Natural killer cell (primary cell): Measurements from ENCODE around the gene BCAS3. TPM values are rescaled to one million over a fixed set of nuclear protein-coding genes. Genes with fewer than 3 reads are reported as not detected.
"Not testable (repeated sequence)": the region's sequence is repeated elsewhere in the genome, so short reads cannot be mapped to it uniquely, and the experiment has no call there.

ENCODE experiments used
- ATAC-seq, 3 donors: fragments of 150-1000 bp in 2 of 3; fragments of 200-7000 bp in 1 of 3; cut with Tn5 transposase; 1 replicate in 1 of 3; 2 replicates in 2 of 3; pipeline ENCODE4 v1.10.0; 2021; ENCODE audit warnings: mild to moderate bottlenecking in 2 of 3, moderate library complexity in 2 of 3
- DNase-seq, 2 donors: peaks; one replicate each; pipeline versions ENCODE4 v3.0.0 to v3.0.0-alpha.2; 2013 to 2021; ENCODE audit warnings: mixed read lengths in 1 of 2
- H3K27ac ChIP-seq: one replicate; pipeline ENCODE4 v1.5.1; 2013; ENCODE audit warnings: mild to moderate bottlenecking, low read length
- H3K27me3 ChIP-seq: one replicate; pipeline ENCODE4 v1.6.1; 2013; ENCODE audit warnings: low read length; ENCODE audit not compliant: control insufficient read depth, insufficient read depth
- H3K36me3 ChIP-seq: one replicate; pipeline ENCODE4 v1.6.1; 2013; ENCODE audit warnings: low read length; ENCODE audit not compliant: control insufficient read depth, insufficient read depth
- H3K4me1 ChIP-seq: one replicate; pipeline ENCODE4 v1.6.1; 2013; ENCODE audit warnings: low read length; ENCODE audit not compliant: control insufficient read depth, insufficient read depth
- H3K4me3 ChIP-seq: one replicate; pipeline ENCODE4 v1.5.1; 2013; ENCODE audit warnings: low read length
- H3K9me3 ChIP-seq: one replicate; pipeline ENCODE4 v1.6.1; 2013; ENCODE audit warnings: low read length; ENCODE audit not compliant: control insufficient read depth, insufficient read depth
- H3K27ac Mint-ChIP-seq, 2 donors: one replicate each; pipeline ENCODE4 v1.8.0; 2022; ENCODE audit warnings: mild to moderate bottlenecking in 2 of 2, mixed read lengths in 2 of 2, moderate library complexity in 1 of 2
- H3K27me3 Mint-ChIP-seq, 2 donors: one replicate each; pipeline ENCODE4 v1.8.0; 2022; ENCODE audit warnings: low read depth in 2 of 2, mixed read lengths in 2 of 2
- H3K36me3 Mint-ChIP-seq: one replicate; pipeline ENCODE4 v1.8.0; 2022; ENCODE audit warnings: mixed read lengths
- H3K4me1 Mint-ChIP-seq, 2 donors: one replicate each; pipeline ENCODE4 v1.8.0; 2022; ENCODE audit warnings: mixed read lengths in 2 of 2
- H3K4me3 Mint-ChIP-seq: one replicate; pipeline ENCODE4 v1.8.0; 2022; ENCODE audit warnings: mild to moderate bottlenecking, moderate library complexity, mixed read lengths
- H3K9me3 Mint-ChIP-seq, 2 donors: one replicate each; pipeline ENCODE4 v1.8.0; 2022; ENCODE audit warnings: mixed read lengths in 2 of 2
- CTCF ChIP-seq: fragments of 200-600 bp; IDR thresholded peaks from one replicate; pipeline ENCODE4 v1.8.0; 2022; ENCODE audit warnings: antibody characterized with exemption
- WGBS: methylation state at CpG from one replicate; pipeline ENCODE4 v1.1.7; 2013; ENCODE audit warnings: missing lambda C conversion rate; ENCODE audit not compliant: insufficient coverage; 5-methylcytosine and 5-hydroxymethylcytosine counted together
- intact Hi-C: fragments of 100-400 bp; cut with micrococcal nuclease; formaldehyde crosslinking; loops from one replicate; pipeline ENCODE4 v1.14.2; 2022
- total RNA-seq, 4 donors: library from RNA; stranded (reverse); fragments of 120-200 nt in 1 of 4; gene quantifications; one replicate each; pipeline versions ENCODE4 v1.2.3 to v1.2.4, GENCODE V29; 2013 to 2022

BCAS3 gene
- total RNA-seq, 3 donors from 2014 or later (not counting 1 experiment from before 2014, with no cell fraction given) = 60.5 to 87.8 (median 72.0) TPM

- no peak overlapping the region for H3K27ac Mint-ChIP-seq
Observed at GRCh38 chr17:61240851-61241468, 563.3 kb downstream of the BCAS3 start.

GRCh38 chr17:61244988-61245387 is 567.3 kb downstream of the BCAS3 start:
- H3K4me3 Mint-ChIP-seq, H3K36me3 Mint-ChIP-seq, H3K9me3 Mint-ChIP-seq, H3K36me3 ChIP-seq, H3K27me3 ChIP-seq, intact Hi-C loops, H3K27ac ChIP-seq, H3K9me3 ChIP-seq, ATAC-seq, H3K27me3 Mint-ChIP-seq, H3K27ac Mint-ChIP-seq, DNase-seq, H3K4me3 ChIP-seq, H3K4me1 ChIP-seq: not testable (repeated sequence)
- H3K4me1 Mint-ChIP-seq = peaks cover 8 to 10% of the 10 kb centered on the region in 2 donors
- 62% methylated on average over 7 of the region's 8 CpGs for WGBS

More at GRCh38 chr17:61240851-61241468, 563.3 kb downstream of the BCAS3 start:
- ATAC-seq (no peak), DNase-seq (no peak)
- Histone ChIP-seq H3K27ac (no peak overlapping the region), H3K4me3 (no peak overlapping the region), H3K36me3 (no peaks in the 10 kb centered on the region), H3K27me3 (no peaks in the 10 kb centered on the region), H3K4me1 (no peaks in the 10 kb centered on the region), H3K9me3 (peaks cover 4% of the 10 kb centered on the region)
- 88% methylated on average over 3 of the region's 5 CpGs for WGBS
- Mint-ChIP-seq H3K4me3 (no peak overlapping the region), H3K27me3 (no peaks in the 10 kb centered on the region), H3K36me3 (no peaks in the 10 kb centered on the region), H3K4me1 (peaks cover 4 to 5% of the 10 kb centered on the region in 2 donors), H3K9me3 (no peaks in the 10 kb centered on the region)
- TF ChIP-seq CTCF = no peak
- intact Hi-C loops = no loop called here

GRCh38 chr17:61245706-61246135 is 568.1 kb downstream of the BCAS3 start:
- no peak for ATAC-seq
- no peak overlapping the region for H3K4me3 ChIP-seq
- H3K27ac Mint-ChIP-seq = no peak overlapping the region
- H3K9me3 ChIP-seq = no peaks in the 10 kb centered on the region
- no peak for TF ChIP-seq CTCF
- H3K9me3 Mint-ChIP-seq = no peaks in the 10 kb centered on the region
- no peak for DNase-seq
- no peaks in the 10 kb centered on the region for H3K27me3 ChIP-seq
- peaks cover 15 to 18% of the 10 kb centered on the region in 2 donors for H3K4me1 Mint-ChIP-seq
- H3K4me3 Mint-ChIP-seq = no peak overlapping the region
- H3K36me3 Mint-ChIP-seq = no peaks in the 10 kb centered on the region
- intact Hi-C loops = no loop called here
- peaks cover 3% of the 10 kb centered on the region for H3K4me1 ChIP-seq
- no peaks in the 10 kb centered on the region for H3K36me3 ChIP-seq
- no peaks in the 10 kb centered on the region for H3K27me3 Mint-ChIP-seq
- H3K27ac ChIP-seq = no peak overlapping the region
- WGBS = 90% methylated on average over 3 of the region's 3 CpGs

GRCh38 chr17:61247439-61247838 is 569.8 kb downstream of the BCAS3 start:
- Mint-ChIP-seq H3K4me3 (peak overlapping the region; percentile 25), H3K9me3 (no peaks in the 10 kb centered on the region), H3K27ac (peak overlapping the region in 1 of 2 donors; percentile 94), H3K27me3 (no peaks in the 10 kb centered on the region), H3K4me1 (peaks cover 32 to 35% of the 10 kb centered on the region in 2 donors), H3K36me3 (no peaks in the 10 kb centered on the region)
- Histone ChIP-seq H3K4me1 (peaks cover 16% of the 10 kb centered on the region), H3K4me3 (no peak overlapping the region), H3K9me3 (no peaks in the 10 kb centered on the region), H3K36me3 (no peaks in the 10 kb centered on the region), H3K27ac (no peak overlapping the region), H3K27me3 (no peaks in the 10 kb centered on the region)
- no peak for TF ChIP-seq CTCF
- intact Hi-C loops = no loop called here
- 98% methylated on average over 3 of the region's 3 CpGs for WGBS
- DNase-seq = no peak
- ATAC-seq = no peak
